UCSD-AML1 (cell line): Measurements from ENCODE around the gene GPR155.

ENCODE experiments used
- DNase-seq: peaks from one replicate; lab custom pipeline; 2025; ENCODE audit not compliant: unreplicated experiment; lab: John Stamatoyannopoulos, UW

GPR155 gene

GRCh38 chr2:174383796-174384195, 103.0 kb downstream of the GPR155 start:
- DNase-seq, result no peak
